K562 (cell line): Measurements from ENCODE around the gene PCNX3. TPM values are rescaled to one million over a fixed set of nuclear protein-coding genes. Genes with fewer than 3 reads are reported as not detected.

Experiments
- ATAC-seq: fragments of 200-7000 bp; cut with Tn5 transposase; 3 replicates; pipeline ENCODE4 v1.9.1; 2020; ENCODE audit warnings: moderate library complexity
- BruUV-seq: library from RNA; stranded (reverse); fragments of 400-500 nt; replicated peaks from 2 replicates; lab custom pipeline; 2021; lab: Mats Ljungman, UMichigan
- CTCF ChIA-PET: fragments of 300-600 bp; formaldehyde crosslinking; extraction: SDS; loops from one replicate; lab custom pipeline; 2021; ENCODE audit warnings: low intra/inter-chr PET ratio; lab: Yijun Ruan, JAX
- POLR2A ChIA-PET: fragments of 300-600, 350-650 bp; sonication (Branson Sonifier 250); formaldehyde crosslinking; extraction: SDS; loops from one replicate; lab custom pipeline; 2021; ENCODE audit warnings: antibody characterized with exemption, inconsistent platforms; lab: Yijun Ruan, JAX
- DNase-seq, 4 experiments: peaks; one replicate each; pipeline versions ENCODE4 v3.0.0 to v3.0.0-alpha.2; 2011 to 2018; ENCODE audit warnings: low spot score in 3 of 4, mixed read lengths in 3 of 4; ENCODE audit errors: extremely low read depth in 1 of 4
- FAIRE-seq: peaks from 2 replicates; lab custom pipeline; 2011; peaks lifted over from hg19 to GRCh38; lab: Jason Lieb, UNC
- H2AFZ ChIP-seq: 2 replicates; pipeline ENCODE4 v1.6.0; 2011; ENCODE audit warnings: low read depth, low read length, control low read depth, inconsistent platforms
- H3K27ac ChIP-seq: fragments of 200-600 bp; 3 replicates; pipeline ENCODE4 v1.8.0; 2011; ENCODE audit warnings: low read depth, mild to moderate bottlenecking, control low read depth, inconsistent platforms, low read length, moderate library complexity, mixed read lengths; ENCODE audit errors: extremely low read depth
- H3K27me3 ChIP-seq, 2 experiments: fragments of 300-600 bp in 1 of 2; 2 replicates in 1 of 2; 3 replicates in 1 of 2; pipeline versions ENCODE4 v1.6.0 to v1.8.0; 2011; ENCODE audit warnings: inconsistent platforms in 2 of 2, low read length in 2 of 2, mild to moderate bottlenecking in 1 of 2, mixed read lengths in 1 of 2, moderate library complexity in 1 of 2; ENCODE audit not compliant: control insufficient read depth in 2 of 2, insufficient read depth in 2 of 2
- H3K36me3 ChIP-seq: fragments of 300-600 bp; 3 replicates; pipeline ENCODE4 v1.8.0; 2011; ENCODE audit warnings: mild to moderate bottlenecking, low read length, inconsistent platforms; ENCODE audit not compliant: control insufficient read depth, insufficient read depth
- H3K4me1 ChIP-seq, 2 experiments: fragments of 200-600 bp in 1 of 2; replicated peaks in 1 of 2; 2 replicates in 1 of 2; 3 replicates in 1 of 2; pipeline versions ENCODE4 v1.5.1 to v1.8.0; 2011; ENCODE audit warnings: inconsistent platforms in 2 of 2, low read length in 2 of 2, mild to moderate bottlenecking in 1 of 2, mixed read lengths in 1 of 2, moderate library complexity in 1 of 2; ENCODE audit not compliant: control insufficient read depth in 2 of 2, insufficient read depth in 2 of 2
- H3K4me2 ChIP-seq: 2 replicates; pipeline ENCODE4 v1.6.1; 2011; ENCODE audit warnings: low read length, control low read depth, inconsistent platforms, mixed read lengths; ENCODE audit not compliant: insufficient read depth
- H3K4me3 ChIP-seq: fragments of 200-600 bp; sonication (generic), shearing (Covaris generic); 2 replicates; pipeline ENCODE4 v1.5.1; 2016; ENCODE audit warnings: control low read depth, inconsistent platforms
- H3K79me2 ChIP-seq: fragments of 200-600 bp; 3 replicates; pipeline ENCODE4 v1.8.0; 2011; ENCODE audit warnings: low read length, inconsistent platforms; ENCODE audit not compliant: control insufficient read depth, insufficient read depth
- H3K9ac ChIP-seq, 2 experiments: 2 replicates each; pipeline versions ENCODE4 v1.6.0 to v1.6.1; 2011; ENCODE audit warnings: low read depth in 2 of 2, low read length in 2 of 2, control low read depth in 1 of 2, inconsistent platforms in 1 of 2, mild to moderate bottlenecking in 1 of 2, mixed read lengths in 1 of 2; ENCODE audit not compliant: insufficient read depth in 1 of 2
- H3K9me1 ChIP-seq: one replicate; pipeline ENCODE4 v1.6.0; 2011; ENCODE audit warnings: inconsistent platforms, mild to moderate bottlenecking, low read length, moderate library complexity; ENCODE audit not compliant: control insufficient read depth, insufficient read depth
- H3K9me3 ChIP-seq: replicated peaks from 2 replicates; pipeline ENCODE4 v1.5.1; 2011; ENCODE audit warnings: low read depth, low read length, inconsistent platforms; ENCODE audit not compliant: control insufficient read depth, insufficient read depth
- H4K20me1 ChIP-seq: replicated peaks from 2 replicates; pipeline ENCODE4 v1.6.1; 2011; ENCODE audit warnings: low read length, inconsistent platforms, mixed read lengths; ENCODE audit not compliant: control insufficient read depth, insufficient read depth
- CAMTA2 ChIP-seq: fragments of 250-450 bp; sonication (Bioruptor Pico); conservative IDR thresholded peaks from 2 replicates; pipeline ENCODE4 v1.5.1; 2022
- CREM ChIP-seq: IDR thresholded peaks from 2 replicates; pipeline ENCODE4 v1.6.1; 2014; ENCODE audit warnings: antibody characterized with exemption, low read depth
- DPF2 ChIP-seq: fragments of 450-650 bp; IDR thresholded peaks from 2 replicates; pipeline ENCODE4 v1.6.1; 2016
- ETV5 ChIP-seq: sonication (generic); formaldehyde crosslinking; IDR thresholded peaks from 2 replicates; pipeline ENCODE4 v1.4.0; 2020; ENCODE audit warnings: low read depth, mild to moderate bottlenecking, missing genetic modification reagents
- L3MBTL2 ChIP-seq: fragments of 450-650 bp; IDR thresholded peaks from 2 replicates; pipeline ENCODE4 v1.6.1; 2016; ENCODE audit warnings: mild to moderate bottlenecking, moderate library complexity
- MAZ ChIP-seq, 2 experiments: fragments of 450-650 bp in 1 of 2; sonication (generic) in 1 of 2; formaldehyde crosslinking; IDR thresholded peaks in 1 of 2; conservative IDR thresholded peaks in 1 of 2; 2 replicates each; pipeline versions ENCODE4 v1.4.0 to v1.5.0; 2020; ENCODE audit warnings: mild to moderate bottlenecking in 1 of 2, missing genetic modification reagents in 1 of 2
- MYC ChIP-seq, 2 experiments: fragments of 250-450 bp in 1 of 2; sonication (Bioruptor Pico) in 1 of 2; IDR thresholded peaks; 2 replicates each; pipeline versions ENCODE4 v1.5.1 to v1.6.1; 2012 to 2021; ENCODE audit warnings: low read depth in 2 of 2, borderline replicate concordance in 1 of 2, improper control_type of control experiment in 1 of 2, low read length in 1 of 2, mild to moderate bottlenecking in 1 of 2, moderate library complexity in 1 of 2
- POLR2G ChIP-seq: fragments of 200-400 bp; formaldehyde crosslinking; IDR thresholded peaks from 2 replicates; pipeline ENCODE4 v1.6.1; 2017; ENCODE audit warnings: low read depth, mild to moderate bottlenecking, antibody characterized with exemption, low read length, moderate library complexity
- SRF ChIP-seq, 2 experiments: fragments of 250-450, 450-650 bp in 1 of 2; sonication (Bioruptor Pico) in 1 of 2; sonication (generic) in 1 of 2; formaldehyde crosslinking; IDR thresholded peaks; 2 replicates each; pipeline versions ENCODE4 v1.5.0 to v1.5.1; 2020 to 2022; ENCODE audit warnings: mild to moderate bottlenecking in 1 of 2, missing genetic modification reagents in 1 of 2
- TBP ChIP-seq: optimal IDR thresholded peaks from 2 replicates; pipeline ENCODE3; 2011; ENCODE audit warnings: low read depth, low read length, improper control_type of control experiment
- TOE1 ChIP-seq, 2 experiments: fragments of 450-650 bp in 1 of 2; sonication (generic) in 1 of 2; formaldehyde crosslinking in 1 of 2; IDR thresholded peaks; 2 replicates each; pipeline versions ENCODE4 v1.7.1 to v1.8.0; 2016 to 2022; ENCODE audit warnings: borderline replicate concordance in 2 of 2, mild to moderate bottlenecking in 2 of 2, antibody characterized with exemption in 1 of 2, inconsistent platforms in 1 of 2, low read depth in 1 of 2, missing genetic modification reagents in 1 of 2, moderate library complexity in 1 of 2
- ZC3H4 ChIP-seq: sonication (generic); formaldehyde crosslinking; IDR thresholded peaks from 2 replicates; pipeline ENCODE4 v1.9.0; 2021; ENCODE audit warnings: missing genetic modification reagents, borderline replicate concordance
- WGBS: fragments of 100-300 bp; shearing (Covaris generic); methylation state at CpG from one replicate; pipeline ENCODE4 v1.1.6; 2016; ENCODE audit warnings: low coverage, mixed read lengths; ENCODE audit not compliant: insufficient coverage; ENCODE audit errors: missing lambda C conversion rate; 5-methylcytosine and 5-hydroxymethylcytosine counted together
- in situ Hi-C: fragments of 300-500 bp; cut with MboI; formaldehyde crosslinking; loops from 4 replicates; pipeline ENCODE4 v1.15.0; 2018; ENCODE audit warnings: inconsistent platforms, mixed read lengths
- intact Hi-C: fragments of 100-400 bp; cut with micrococcal nuclease; formaldehyde crosslinking; loops from 2 replicates; pipeline ENCODE4 v1.14.2; 2022
- polyA plus RNA-seq, 8 experiments: library from polyadenylated mRNA; depleted of rRNA in 4 of 8; stranded (reverse) in 5 of 8; unstranded in 3 of 8; fragments of >200 nt; fragmentation: Nextera tagmentation in 2 of 8; fragmentation: Illumina TruSeq in 1 of 8; extraction: Ambion mirVana in 2 of 8; extraction: Trizol in 1 of 8; gene quantifications; 2 replicates each; pipeline versions ENCODE4 v1.2.1 to v1.2.3, GENCODE V29; 2011 to 2014; ENCODE audit warnings: inconsistent platforms in 1 of 8, missing spikeins in 1 of 8
- total RNA-seq, 7 experiments: library from RNA; depleted of rRNA in 6 of 7; stranded (reverse); fragments of >200 nt in 6 of 7; fragmentation: Illumina TruSeq in 2 of 7; extraction: Trizol in 2 of 7; gene quantifications; 2 replicates each; pipeline versions ENCODE4 v1.2.1 to v1.2.3, GENCODE V29; 2011 to 2021; ENCODE audit warnings: low replicate concordance in 1 of 7
- TF ChIP-seq, protein P1 (sequence below): sonication (generic); formaldehyde crosslinking; IDR thresholded peaks from 2 replicates; pipeline ENCODE4 v1.8.0; 2022; ENCODE audit warnings: mild to moderate bottlenecking, missing genetic modification reagents
- TF ChIP-seq, protein P2 (sequence below): fragments of 250-450 bp; sonication (Bioruptor Pico); IDR thresholded peaks from 2 replicates; pipeline ENCODE4 v1.5.0; 2021

Gene PCNX3
- total and polyA plus RNA-seq, 9 of the 15 experiments (the other 6 are each of a cell fraction or from before 2014, with no cell fraction given): 0.11 to 47.8 (median 12.8) TPM

DNA sequence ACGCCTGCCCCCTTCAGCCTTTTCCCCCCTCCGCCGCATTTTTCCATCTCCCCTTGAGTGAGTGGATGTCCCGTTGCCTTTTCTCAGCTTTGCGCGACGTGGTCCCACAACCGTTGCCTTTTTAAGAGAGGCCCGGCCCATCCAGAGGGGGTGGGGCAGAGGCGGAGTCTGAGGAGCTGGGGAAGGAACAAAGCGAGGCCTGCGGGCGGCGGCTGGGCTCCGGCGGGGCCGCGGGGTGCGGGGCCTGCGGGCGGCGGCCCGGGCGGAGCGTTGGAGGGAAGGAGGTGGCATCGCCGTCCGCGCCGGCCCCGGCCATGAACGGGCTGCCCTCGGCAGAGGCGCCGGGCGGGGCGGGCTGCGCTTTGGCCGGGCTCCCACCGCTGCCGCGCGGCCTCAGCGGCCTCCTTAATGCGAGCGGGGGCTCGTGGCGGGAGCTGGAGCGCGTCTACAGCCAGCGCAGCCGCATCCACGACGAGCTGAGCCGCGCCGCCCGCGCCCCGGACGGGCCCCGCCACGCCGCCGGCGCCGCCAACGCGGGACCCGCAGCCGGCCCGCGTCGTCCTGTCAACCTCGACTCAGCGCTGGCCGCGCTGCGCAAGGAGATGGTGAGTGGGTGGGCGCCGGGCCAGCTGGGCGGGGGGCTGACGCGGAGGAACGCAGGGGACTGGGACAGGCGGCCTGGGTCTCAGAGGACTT, 43.1 kb upstream of the PCNX3 start, which contains the start of gene FAM89B:
FAM89B (plus strand) TSS at position 183 of the 696 bp plus-strand sequence; CDS start at position 315, 132 bp downstream.
- H3K9me1 ChIP-seq: peaks cover 5% of the 10 kb centered on the region
- ChIA-PET POLR2A (interaction anchor here (0.6 to 4.7 kb wide), 8 partner anchors 12 to 213 kb away, joined by 3 to 35 read pairs (median 8); partner anchors contain the start of gene MALAT1), CTCF (interaction anchor here (0.6 to 6.5 kb wide), 2 partner anchors 32 to 415 kb away, joined by 4 to 63 read pairs; no protein-coding TSS in a partner anchor)
- peak; percentile 63 to 92 (median 76) for DNase-seq
- H3K79me2 ChIP-seq: peaks cover 73% of the 10 kb centered on the region
- in situ Hi-C loops: no loop called here
- no peak within 1 kb of the TSS for H2AFZ ChIP-seq
- H4K20me1 ChIP-seq: peaks cover 6% of the 10 kb centered on the region
- peak; percentile 26 for FAIRE-seq
- peak within 1 kb of the TSS; percentile 82 to 98 for H3K9ac ChIP-seq
- peaks cover 53 to 82% of the 10 kb centered on the region in 2 experiments for H3K4me1 ChIP-seq
- H3K4me3 ChIP-seq: peak within 1 kb of the TSS; percentile 65
- under 1% methylated on average over 22 of the region's 86 CpGs for WGBS
- H3K27me3 ChIP-seq: no peaks in the 10 kb centered on the region; a peak in 1 of 5 replicates
- H3K27ac ChIP-seq: peak within 1 kb of the TSS; percentile 59; the same call in 2 of the 3 replicates
- peak within 1 kb of the TSS; percentile 99 for H3K4me2 ChIP-seq
- BruUV-seq: no TSS peak
- H3K9me3 ChIP-seq: no peaks in the 10 kb centered on the region
- intact Hi-C loops: loop anchor here (5.0 kb wide), 2 partner anchors 45 to 100 kb away; partner anchors contain the start of gene SCYL1
- peaks cover 19% of the 10 kb centered on the region; the same call in 2 of the 3 replicates for H3K36me3 ChIP-seq
- peak; percentile 50 for ATAC-seq
- peak; percentile 86 for TF ChIP-seq TOE1 (IDR thresholded peaks at IDR 0.05; ENCODE audit: borderline replicate concordance)
- TF ChIP-seq TOE1 (CRISPR knock-in tag; IDR thresholded peaks at IDR 0.05; ENCODE audit: borderline replicate concordance, low read depth): no peak
- peak; percentile 72 for TF ChIP-seq POLR2G
- TF ChIP-seq CREM: peak; percentile 20; the same call in 1 of the 2 replicates
- peak; percentile 14 for TF ChIP-seq TBP
- TF ChIP-seq ZC3H4 (CRISPR knock-in tag): no peak
- TF ChIP-seq, protein P1, sequence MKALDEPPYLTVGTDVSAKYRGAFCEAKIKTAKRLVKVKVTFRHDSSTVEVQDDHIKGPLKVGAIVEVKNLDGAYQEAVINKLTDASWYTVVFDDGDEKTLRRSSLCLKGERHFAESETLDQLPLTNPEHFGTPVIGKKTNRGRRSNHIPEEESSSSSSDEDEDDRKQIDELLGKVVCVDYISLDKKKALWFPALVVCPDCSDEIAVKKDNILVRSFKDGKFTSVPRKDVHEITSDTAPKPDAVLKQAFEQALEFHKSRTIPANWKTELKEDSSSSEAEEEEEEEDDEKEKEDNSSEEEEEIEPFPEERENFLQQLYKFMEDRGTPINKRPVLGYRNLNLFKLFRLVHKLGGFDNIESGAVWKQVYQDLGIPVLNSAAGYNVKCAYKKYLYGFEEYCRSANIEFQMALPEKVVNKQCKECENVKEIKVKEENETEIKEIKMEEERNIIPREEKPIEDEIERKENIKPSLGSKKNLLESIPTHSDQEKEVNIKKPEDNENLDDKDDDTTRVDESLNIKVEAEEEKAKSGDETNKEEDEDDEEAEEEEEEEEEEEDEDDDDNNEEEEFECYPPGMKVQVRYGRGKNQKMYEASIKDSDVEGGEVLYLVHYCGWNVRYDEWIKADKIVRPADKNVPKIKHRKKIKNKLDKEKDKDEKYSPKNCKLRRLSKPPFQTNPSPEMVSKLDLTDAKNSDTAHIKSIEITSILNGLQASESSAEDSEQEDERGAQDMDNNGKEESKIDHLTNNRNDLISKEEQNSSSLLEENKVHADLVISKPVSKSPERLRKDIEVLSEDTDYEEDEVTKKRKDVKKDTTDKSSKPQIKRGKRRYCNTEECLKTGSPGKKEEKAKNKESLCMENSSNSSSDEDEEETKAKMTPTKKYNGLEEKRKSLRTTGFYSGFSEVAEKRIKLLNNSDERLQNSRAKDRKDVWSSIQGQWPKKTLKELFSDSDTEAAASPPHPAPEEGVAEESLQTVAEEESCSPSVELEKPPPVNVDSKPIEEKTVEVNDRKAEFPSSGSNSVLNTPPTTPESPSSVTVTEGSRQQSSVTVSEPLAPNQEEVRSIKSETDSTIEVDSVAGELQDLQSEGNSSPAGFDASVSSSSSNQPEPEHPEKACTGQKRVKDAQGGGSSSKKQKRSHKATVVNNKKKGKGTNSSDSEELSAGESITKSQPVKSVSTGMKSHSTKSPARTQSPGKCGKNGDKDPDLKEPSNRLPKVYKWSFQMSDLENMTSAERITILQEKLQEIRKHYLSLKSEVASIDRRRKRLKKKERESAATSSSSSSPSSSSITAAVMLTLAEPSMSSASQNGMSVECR (CRISPR knock-in tag): peak; percentile 63
- 0 out of 2 replicates have a peak, but pooled peaks have one; percentile 51 for TF ChIP-seq CAMTA2 (CRISPR knock-in tag)
- 0 out of 2 replicates have a peak, but pooled peaks have one; percentile 8 for TF ChIP-seq ETV5
- peak; percentile 16; the same call in 1 of the 2 replicates for TF ChIP-seq L3MBTL2
- TF ChIP-seq MAZ (CRISPR knock-in tag; conservative IDR thresholded peaks at IDR 0.05 in 1 of 2, IDR thresholded peaks at IDR 0.05 in 1 of 2): peak; percentile 54 to 62; a peak in 3 of 4 replicates
- peak; percentile 9; the same call in 1 of the 2 replicates for TF ChIP-seq MYC (IDR thresholded peaks at IDR 0.05; ENCODE audit: low read depth, low read length)
- TF ChIP-seq MYC (CRISPR knock-in tag; IDR thresholded peaks at IDR 0.05; ENCODE audit: borderline replicate concordance, low read depth): no peak
- TF ChIP-seq SRF (CRISPR knock-in tag; IDR thresholded peaks at IDR 0.05): 0 out of 4 replicates have a peak, but pooled peaks of 1 of the 2 experiments have one; percentile 39
- TF ChIP-seq, protein P2, sequence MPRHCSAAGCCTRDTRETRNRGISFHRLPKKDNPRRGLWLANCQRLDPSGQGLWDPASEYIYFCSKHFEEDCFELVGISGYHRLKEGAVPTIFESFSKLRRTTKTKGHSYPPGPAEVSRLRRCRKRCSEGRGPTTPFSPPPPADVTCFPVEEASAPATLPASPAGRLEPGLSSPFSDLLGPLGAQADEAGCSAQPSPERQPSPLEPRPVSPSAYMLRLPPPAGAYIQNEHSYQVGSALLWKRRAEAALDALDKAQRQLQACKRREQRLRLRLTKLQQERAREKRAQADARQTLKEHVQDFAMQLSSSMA (CRISPR knock-in tag): 0 out of 2 replicates have a peak, but pooled peaks have one; percentile 62
- no peak for TF ChIP-seq DPF2
